GM18499 (cell line): ENCODE measurements around the gene TCL1A.

Experiments used
- ATAC-seq: cut with Tn5 transposase; IDR thresholded peaks from one replicate; pipeline ENCODE4 v1.9.1; 2021; ENCODE audit warnings: moderate number of reproducible peaks; ENCODE audit not compliant: insufficient read depth, unreplicated experiment

The TCL1A gene

GRCh38 chr14:95707327-95707726 lies 6.6 kb downstream of the TCL1A start:
- no peak for ATAC-seq

- ATAC-seq = no peak
Measured at GRCh38 chr14:95705518-95705917, 8.4 kb downstream of the TCL1A start.

- ATAC-seq = no peak
Measured at GRCh38 chr14:95703805-95704204, 10.1 kb downstream of the TCL1A start.

GRCh38 chr14:95703341-95703740 lies 10.6 kb downstream of the TCL1A start:
- ATAC-seq = no peak

GRCh38 chr14:95701846-95702221 lies 12.1 kb downstream of the TCL1A start:
- no peak for ATAC-seq

- ATAC-seq = no peak
Measured at GRCh38 chr14:95700221-95700976, 13.5 kb downstream of the TCL1A start.

GRCh38 chr14:95699412-95699811 lies 14.5 kb downstream of the TCL1A start:
- ATAC-seq = no peak

- ATAC-seq = no peak
Measured at GRCh38 chr14:95698287-95698686, 15.6 kb downstream of the TCL1A start.

GRCh38 chr14:95697764-95698163 lies 16.2 kb downstream of the TCL1A start:
- no peak for ATAC-seq

GRCh38 chr14:95696741-95697140 lies 17.2 kb downstream of the TCL1A start:
- no peak for ATAC-seq

- no peak for ATAC-seq
Measured at GRCh38 chr14:95695913-95696312, 18.0 kb downstream of the TCL1A start.

- no peak for ATAC-seq
Measured at GRCh38 chr14:95695051-95695450, 18.9 kb downstream of the TCL1A start.

- no peak for ATAC-seq
Measured at GRCh38 chr14:95692109-95692508, 21.8 kb downstream of the TCL1A start.

GRCh38 chr14:95691591-95691990 lies 22.3 kb downstream of the TCL1A start:
- ATAC-seq = no peak

GRCh38 chr14:95690815-95691214 lies 23.1 kb downstream of the TCL1A start:
- no peak for ATAC-seq

GRCh38 chr14:95689441-95689840 lies 24.5 kb downstream of the TCL1A start:
- no peak for ATAC-seq

GRCh38 chr14:95686935-95687334 lies 27.0 kb downstream of the TCL1A start:
- ATAC-seq = no peak

GRCh38 chr14:95685978-95686922 lies 27.7 kb downstream of the TCL1A start, which contains the start of gene TCL1B:
Gene TCL1B, plus strand, starts transcription at chr14:95686426. Its CDS starts 42 bp downstream, at chr14:95686468.
- no peak for ATAC-seq

GRCh38 chr14:95683793-95684192 lies 30.1 kb downstream of the TCL1A start:
- ATAC-seq = no peak

GRCh38 chr14:95681153-95681552 lies 32.8 kb downstream of the TCL1A start:
- ATAC-seq = no peak

GRCh38 chr14:95679998-95680735 lies 33.8 kb downstream of the TCL1A start:
- ATAC-seq = no peak
